ENCODE measurements around the gene PLIN1. TPM values are rescaled to one million over a fixed set of nuclear protein-coding genes. Genes with fewer than 3 reads are reported as not detected.

Gene PLIN1
- total RNA-seq, 1 donor from 2014 or later: 0.14 TPM

GRCh38 chr15:89615135-89615534 lies 64.0 kb downstream of the PLIN1 start:
- H3K27me3 ChIP-seq (ENCODE audit: insufficient read depth, low read length): no peaks in the 10 kb centered on the region
- H4K20me1 ChIP-seq (ENCODE audit: insufficient read depth, low read length): no peaks in the 10 kb centered on the region
- no peaks in the 10 kb centered on the region for H3K79me2 ChIP-seq (ENCODE audit: insufficient read depth, low read length)
- H3K9me3 ChIP-seq (ENCODE audit: insufficient read depth, low read depth, low read length): no peaks in the 10 kb centered on the region
- H3K4me3 ChIP-seq (ENCODE audit: insufficient read depth, low read depth, low read length): no peak overlapping the region
- no peak overlapping the region for H3K9ac ChIP-seq (ENCODE audit: low read length)
- FAIRE-seq (no peak), DNase-seq (ENCODE audit: low read depth) (no peak)
- no peaks in the 10 kb centered on the region for H3K4me1 ChIP-seq (ENCODE audit: insufficient read depth, low read length)
- no peak overlapping the region for H3K4me2 ChIP-seq (ENCODE audit: low read length)
- H3K27ac Mint-ChIP-seq (ENCODE audit: unreplicated experiment): no peak overlapping the region
- H3K36me3 ChIP-seq (ENCODE audit: insufficient read depth, low read length): peaks cover 13% of the 10 kb centered on the region
- H3K9me3 Mint-ChIP-seq (ENCODE audit: unreplicated experiment): peaks cover 9% of the 10 kb centered on the region
- no peak for TF ChIP-seq EZH2 (IDR thresholded peaks at IDR 0.05; ENCODE audit: insufficient read depth, low read length)
- H3K27me3 Mint-ChIP-seq (ENCODE audit: low read depth, unreplicated experiment): no peaks in the 10 kb centered on the region
- H3K36me3 Mint-ChIP-seq (ENCODE audit: low read depth, unreplicated experiment): peaks cover 7% of the 10 kb centered on the region
- H2AFZ ChIP-seq (ENCODE audit: low read depth, low read length): no peak overlapping the region
- no peak overlapping the region for H3K27ac ChIP-seq (ENCODE audit: low read depth, low read length)
- H3K4me3 Mint-ChIP-seq (ENCODE audit: unreplicated experiment): no peak overlapping the region
- peaks cover 2% of the 10 kb centered on the region for H3K4me1 Mint-ChIP-seq (ENCODE audit: low read depth, unreplicated experiment)

Other genes starting within 250 kb of the PLIN1 start
- 0.18 TPM in 1 of 2 replicates, not detected in the other for gene RHCG, start 182.8 kb downstream of the PLIN1 start, total RNA-seq
- 2.8 and 2.9 TPM in 2 replicates for gene TICRR, start 103.9 kb downstream of the PLIN1 start, total RNA-seq
- gene KIF7, start 23.9 kb downstream of the PLIN1 start, total RNA-seq: 5.1 and 5.3 TPM in 2 replicates
- 2.1 and 2.5 TPM in 2 replicates for gene PEX11A, start 11.4 kb upstream of the PLIN1 start, total RNA-seq
- gene WDR93, start 11.4 kb upstream of the PLIN1 start, total RNA-seq: not detected in 2 replicates
- gene MESP1, start 71.9 kb upstream of the PLIN1 start, total RNA-seq: not detected in 2 replicates
- gene MESP2, start 97.0 kb upstream of the PLIN1 start, total RNA-seq: not detected in 2 replicates
- gene ANPEP, start 135.5 kb upstream of the PLIN1 start, total RNA-seq: 0.22 and 0.25 TPM in 2 replicates
- gene AP3S2, start 214.6 kb upstream of the PLIN1 start, total RNA-seq: 37.9 and 41.2 TPM in 2 replicates
- 4.8 and 5.9 TPM in 2 replicates for gene ARPIN, start 233.6 kb upstream of the PLIN1 start, total RNA-seq